ENCODE data around the gene TIMM29. TPM values are rescaled to one million over a fixed set of nuclear protein-coding genes. Genes with fewer than 3 reads are reported as not detected.
"Not testable (repeated sequence)": the region's sequence is repeated elsewhere in the genome, so short reads cannot be mapped to it uniquely, and the experiment has no call there.

TIMM29 gene
- total RNA-seq, 1 experiment from 2014 or later = 30.4 TPM

DNA sequence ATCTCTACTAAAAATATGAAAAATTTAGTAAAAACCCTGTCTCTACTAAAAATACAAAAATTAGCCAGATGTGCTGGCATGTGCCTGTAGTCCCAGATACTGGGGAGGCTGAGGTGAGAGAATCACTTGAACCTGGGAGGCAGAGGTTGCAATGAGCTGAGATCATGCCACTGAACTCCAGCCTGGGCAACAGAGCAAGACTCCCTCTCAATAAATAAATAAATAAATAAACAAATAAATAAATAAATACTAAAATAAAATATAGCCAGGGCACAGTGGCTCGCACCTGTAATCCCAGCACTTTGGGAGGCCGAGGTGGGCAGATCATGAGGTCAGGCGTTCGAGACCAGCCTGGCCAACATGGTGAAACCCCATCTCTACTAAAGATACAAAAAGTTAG is 14.8 kb downstream of the TIMM29 start:
- H3K4me3 ChIP-seq (ENCODE audit: low read depth, low read length); H3K9me3 ChIP-seq; CTCF ChIA-PET; H3K27me3 ChIP-seq (replicated peaks; ENCODE audit: control insufficient read depth, insufficient read depth, low read length); POLR2A ChIA-PET; H3K4me3 Mint-ChIP-seq (ENCODE audit: unreplicated experiment); H3K9me3 Mint-ChIP-seq (ENCODE audit: unreplicated experiment); H3K27me3 Mint-ChIP-seq (ENCODE audit: insufficient read depth, unreplicated experiment); H3K36me3 ChIP-seq (ENCODE audit: control insufficient read depth, insufficient read depth, low read length); DNase-seq; H3K4me1 Mint-ChIP-seq (ENCODE audit: low read depth, unreplicated experiment); H3K27ac Mint-ChIP-seq (ENCODE audit: unreplicated experiment); BruUV-seq (replicated peaks): not testable (repeated sequence)
- peaks cover 11% of the 10 kb centered on the region for H3K36me3 Mint-ChIP-seq (ENCODE audit: insufficient read depth, unreplicated experiment)
- peaks cover 33% of the 10 kb centered on the region for H3K4me1 ChIP-seq
- intact Hi-C loops (cut with micrococcal nuclease; ENCODE audit: unreplicated experiment) = loop anchor here (2.0 kb wide), 1 partner anchor 67 kb away; no protein-coding TSS in a partner anchor

DNA sequence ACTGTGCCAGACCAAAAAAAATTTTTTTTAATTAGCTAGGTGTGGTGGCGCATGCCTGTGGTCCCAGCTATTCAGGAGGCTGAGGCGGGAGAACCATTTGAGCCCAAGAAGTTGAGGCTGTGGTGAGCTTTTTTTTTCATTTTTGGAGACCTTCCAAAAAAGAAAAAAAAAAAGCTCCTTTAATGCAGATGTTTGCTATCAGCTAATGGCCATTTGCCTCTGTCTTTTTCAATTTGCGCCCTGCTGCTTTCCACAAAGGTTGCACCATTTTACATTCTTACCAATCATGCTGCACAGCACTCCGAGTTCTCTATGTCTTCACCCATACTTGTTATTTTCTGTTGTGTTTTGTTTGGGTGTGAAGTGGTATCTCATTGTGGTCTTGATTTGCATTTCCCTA is 16.7 kb downstream of the TIMM29 start:
- Mint-ChIP-seq H3K4me3 (ENCODE audit: unreplicated experiment) (no peak overlapping the region), H3K4me1 (ENCODE audit: low read depth, unreplicated experiment) (peaks cover 7% of the 10 kb centered on the region), H3K27ac (ENCODE audit: unreplicated experiment) (no peak overlapping the region), H3K36me3 (ENCODE audit: insufficient read depth, unreplicated experiment) (no peaks in the 10 kb centered on the region), H3K9me3 (ENCODE audit: unreplicated experiment) (no peaks in the 10 kb centered on the region), H3K27me3 (ENCODE audit: insufficient read depth, unreplicated experiment) (no peaks in the 10 kb centered on the region)
- Histone ChIP-seq H3K27me3 (replicated peaks; ENCODE audit: control insufficient read depth, insufficient read depth, low read length) (no peaks in the 10 kb centered on the region), H3K4me3 (ENCODE audit: low read depth, low read length) (no peak overlapping the region), H3K9me3 (no peaks in the 10 kb centered on the region), H3K36me3 (ENCODE audit: control insufficient read depth, insufficient read depth, low read length) (no peaks in the 10 kb centered on the region), H3K4me1 (peaks cover 17% of the 10 kb centered on the region)
- ChIA-PET CTCF (no interaction called here), POLR2A (no interaction called here)
- no TSS peak for BruUV-seq (replicated peaks)
- intact Hi-C loops (cut with micrococcal nuclease; ENCODE audit: unreplicated experiment) = no loop called here
- TF ChIP-seq, protein P1, sequence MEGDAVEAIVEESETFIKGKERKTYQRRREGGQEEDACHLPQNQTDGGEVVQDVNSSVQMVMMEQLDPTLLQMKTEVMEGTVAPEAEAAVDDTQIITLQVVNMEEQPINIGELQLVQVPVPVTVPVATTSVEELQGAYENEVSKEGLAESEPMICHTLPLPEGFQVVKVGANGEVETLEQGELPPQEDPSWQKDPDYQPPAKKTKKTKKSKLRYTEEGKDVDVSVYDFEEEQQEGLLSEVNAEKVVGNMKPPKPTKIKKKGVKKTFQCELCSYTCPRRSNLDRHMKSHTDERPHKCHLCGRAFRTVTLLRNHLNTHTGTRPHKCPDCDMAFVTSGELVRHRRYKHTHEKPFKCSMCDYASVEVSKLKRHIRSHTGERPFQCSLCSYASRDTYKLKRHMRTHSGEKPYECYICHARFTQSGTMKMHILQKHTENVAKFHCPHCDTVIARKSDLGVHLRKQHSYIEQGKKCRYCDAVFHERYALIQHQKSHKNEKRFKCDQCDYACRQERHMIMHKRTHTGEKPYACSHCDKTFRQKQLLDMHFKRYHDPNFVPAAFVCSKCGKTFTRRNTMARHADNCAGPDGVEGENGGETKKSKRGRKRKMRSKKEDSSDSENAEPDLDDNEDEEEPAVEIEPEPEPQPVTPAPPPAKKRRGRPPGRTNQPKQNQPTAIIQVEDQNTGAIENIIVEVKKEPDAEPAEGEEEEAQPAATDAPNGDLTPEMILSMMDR (IDR thresholded peaks at IDR 0.05; ENCODE audit: insufficient read depth in 1 of 2, low read depth in 1 of 2, low read length in 1 of 2, severe bottlenecking in 1 of 2, unreplicated experiment in 1 of 2) = no peak
- no peak for DNase-seq

DNA sequence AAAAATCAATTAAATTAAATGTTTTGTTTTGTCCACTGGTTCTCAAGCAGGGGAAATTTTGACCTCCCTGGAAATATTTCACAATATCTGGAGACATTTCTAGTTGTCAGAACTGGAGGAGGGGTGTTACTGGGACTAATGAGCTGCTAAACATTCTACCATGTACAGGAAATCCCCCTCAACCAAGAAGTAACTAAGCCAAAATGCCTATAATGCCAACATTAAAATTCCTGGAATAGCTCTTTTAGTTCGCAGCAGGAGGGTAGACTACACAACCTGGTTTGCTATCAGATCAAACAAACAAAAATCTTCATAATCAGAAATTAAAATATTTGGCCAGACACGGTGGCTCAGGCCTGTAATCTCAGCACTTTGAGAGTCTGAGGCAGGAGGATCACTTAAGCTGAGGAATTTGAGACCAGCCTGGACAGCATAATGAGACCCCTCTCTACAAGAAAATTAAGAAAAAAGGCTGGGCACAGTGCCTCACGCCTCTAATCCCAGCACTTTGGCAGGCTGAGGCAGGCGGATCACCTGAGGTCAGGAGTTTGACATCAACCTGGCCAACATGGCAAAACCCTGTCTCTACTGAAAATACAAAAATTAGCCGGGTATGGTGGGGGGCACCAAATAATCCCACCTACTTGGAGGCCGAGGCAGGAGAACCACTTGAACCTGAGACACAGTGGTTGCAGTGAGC is 18.5 kb downstream of the TIMM29 start:
- Mint-ChIP-seq H3K4me1 (ENCODE audit: low read depth, unreplicated experiment) (no peaks in the 10 kb centered on the region), H3K27me3 (ENCODE audit: insufficient read depth, unreplicated experiment) (no peaks in the 10 kb centered on the region), H3K4me3 (ENCODE audit: unreplicated experiment) (no peak overlapping the region), H3K27ac (ENCODE audit: unreplicated experiment) (no peak overlapping the region), H3K9me3 (ENCODE audit: unreplicated experiment) (no peaks in the 10 kb centered on the region), H3K36me3 (ENCODE audit: insufficient read depth, unreplicated experiment) (no peaks in the 10 kb centered on the region)
- POLR2A ChIA-PET = no interaction called here
- intact Hi-C loops (cut with micrococcal nuclease; ENCODE audit: unreplicated experiment) = no loop called here
- CTCF ChIA-PET = no interaction called here
- H3K4me3 ChIP-seq (ENCODE audit: low read depth, low read length) = no peak overlapping the region
- H3K27me3 ChIP-seq (replicated peaks; ENCODE audit: control insufficient read depth, insufficient read depth, low read length) = no peaks in the 10 kb centered on the region
- no TSS peak for BruUV-seq (replicated peaks)
- H3K4me1 ChIP-seq = peaks cover 6% of the 10 kb centered on the region
- H3K9me3 ChIP-seq = no peaks in the 10 kb centered on the region
- no peaks in the 10 kb centered on the region for H3K36me3 ChIP-seq (ENCODE audit: control insufficient read depth, insufficient read depth, low read length)
- TF ChIP-seq, protein P1 (IDR thresholded peaks at IDR 0.05; ENCODE audit: insufficient read depth in 1 of 2, low read depth in 1 of 2, low read length in 1 of 2, severe bottlenecking in 1 of 2, unreplicated experiment in 1 of 2) = no peak
- no peak for DNase-seq
